ENCODE results near the gene FBXO21.
"Not testable (repeated sequence)": the region's sequence is repeated elsewhere in the genome, so short reads cannot be mapped to it uniquely, and the experiment has no call there.

Gene FBXO21, protein sequence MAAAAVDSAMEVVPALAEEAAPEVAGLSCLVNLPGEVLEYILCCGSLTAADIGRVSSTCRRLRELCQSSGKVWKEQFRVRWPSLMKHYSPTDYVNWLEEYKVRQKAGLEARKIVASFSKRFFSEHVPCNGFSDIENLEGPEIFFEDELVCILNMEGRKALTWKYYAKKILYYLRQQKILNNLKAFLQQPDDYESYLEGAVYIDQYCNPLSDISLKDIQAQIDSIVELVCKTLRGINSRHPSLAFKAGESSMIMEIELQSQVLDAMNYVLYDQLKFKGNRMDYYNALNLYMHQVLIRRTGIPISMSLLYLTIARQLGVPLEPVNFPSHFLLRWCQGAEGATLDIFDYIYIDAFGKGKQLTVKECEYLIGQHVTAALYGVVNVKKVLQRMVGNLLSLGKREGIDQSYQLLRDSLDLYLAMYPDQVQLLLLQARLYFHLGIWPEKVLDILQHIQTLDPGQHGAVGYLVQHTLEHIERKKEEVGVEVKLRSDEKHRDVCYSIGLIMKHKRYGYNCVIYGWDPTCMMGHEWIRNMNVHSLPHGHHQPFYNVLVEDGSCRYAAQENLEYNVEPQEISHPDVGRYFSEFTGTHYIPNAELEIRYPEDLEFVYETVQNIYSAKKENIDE

DNA sequence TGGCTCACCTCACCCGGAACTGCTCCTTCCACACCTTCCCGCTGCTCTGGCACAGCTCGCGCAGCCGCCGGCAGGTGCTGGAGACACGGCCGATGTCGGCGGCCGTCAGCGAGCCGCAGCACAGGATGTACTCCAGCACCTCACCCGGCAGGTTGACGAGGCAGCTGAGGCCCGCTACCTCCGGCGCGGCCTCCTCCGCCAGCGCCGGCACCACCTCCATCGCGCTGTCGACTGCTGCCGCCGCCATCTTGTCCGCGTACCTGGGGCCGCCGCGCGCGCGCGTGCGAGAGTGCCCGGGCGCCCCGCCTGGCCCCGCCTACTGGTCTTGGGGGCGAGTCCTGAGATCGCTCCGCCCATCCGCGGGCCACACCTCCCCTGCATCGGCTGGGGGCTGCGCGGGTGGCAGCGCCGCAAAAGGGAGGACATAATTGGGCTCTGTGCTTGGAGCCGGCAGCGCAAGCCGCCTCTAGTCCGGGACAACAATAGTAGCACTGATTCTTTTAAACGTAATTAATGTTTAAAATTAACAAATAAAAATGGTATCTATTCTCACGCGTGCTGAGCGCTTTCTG lies at the start of gene FBXO21:
Gene FBXO21, minus strand, starts transcription at position 261 of the 572 bp plus-strand sequence. Its CDS starts 14 bp downstream, at position 247.
- DNase-seq, result peak; percentile 93

DNA sequence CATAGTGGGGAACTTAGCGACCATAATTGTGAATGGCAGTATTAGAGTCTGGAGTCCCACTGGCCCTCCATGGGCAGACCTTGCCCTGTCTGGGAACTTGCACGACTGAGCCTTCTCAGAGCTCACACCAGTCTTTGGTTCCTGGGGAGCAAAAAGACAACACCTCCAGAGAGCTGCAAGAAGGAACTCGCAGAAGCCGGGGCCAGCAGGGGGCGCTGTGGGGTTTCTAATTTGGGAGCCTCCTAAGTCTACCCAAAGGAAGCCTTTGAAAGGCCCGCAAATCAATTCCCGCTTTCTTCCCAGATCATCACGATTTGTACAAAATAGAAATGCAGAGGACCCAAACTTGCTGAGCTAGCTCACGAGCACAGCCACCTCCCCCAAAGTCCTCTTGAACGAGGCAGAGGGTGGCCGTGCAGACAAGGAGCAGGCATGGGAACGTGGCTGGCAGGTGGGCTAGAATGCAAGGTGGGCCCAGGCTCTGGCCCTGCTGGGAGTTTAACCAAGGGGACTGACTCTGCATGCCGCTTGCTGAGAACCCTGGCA lies 46.3 kb upstream of the FBXO21 start:
- DNase-seq, result peak; percentile 81

- no peak for DNase-seq
Observed at GRCh38 chr12:117235261-117235660, 45.0 kb upstream of the FBXO21 start.

GRCh38 chr12:117234441-117234840 lies 44.2 kb upstream of the FBXO21 start:
- no peak for DNase-seq

DNA sequence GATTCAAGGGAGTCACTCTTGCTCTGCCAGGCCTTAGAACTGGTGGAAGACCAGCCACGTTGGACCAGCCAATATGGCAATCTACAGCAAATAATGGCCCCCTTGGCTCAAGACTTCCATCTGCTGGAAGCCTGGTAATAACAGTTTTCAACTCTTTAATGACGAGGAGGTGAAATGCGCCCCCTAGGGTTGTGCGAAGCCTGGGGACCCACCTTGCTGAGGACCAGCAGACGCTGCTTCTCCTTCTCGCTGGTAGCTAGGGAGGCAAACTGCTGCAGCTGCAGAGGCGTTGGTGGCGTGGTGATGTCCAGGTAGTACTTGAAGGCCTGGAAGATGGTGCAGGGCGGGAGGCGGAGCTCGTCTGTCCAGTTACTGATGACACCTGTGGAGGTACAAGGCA lies 41.5 kb upstream of the FBXO21 start:
- no peak for DNase-seq

DNA sequence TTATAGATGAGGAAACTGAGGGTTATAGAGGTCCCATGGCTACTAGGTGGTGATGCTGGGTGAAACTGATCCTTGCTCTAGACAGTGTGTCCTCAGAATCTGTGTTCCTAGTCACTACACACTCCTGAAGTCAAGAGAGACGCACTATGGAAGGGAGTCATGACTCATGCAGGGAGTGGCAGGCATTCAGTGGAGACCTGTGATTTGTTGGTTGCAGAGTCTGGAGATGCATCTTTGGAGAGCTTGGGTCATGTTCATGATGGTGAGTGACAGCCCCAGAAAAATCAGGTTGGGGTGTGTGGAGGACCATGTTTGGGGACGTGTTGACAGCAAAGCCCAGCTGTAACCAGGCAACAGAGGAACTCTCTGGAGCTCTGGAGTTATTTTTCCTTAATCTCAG lies 38.0 kb upstream of the FBXO21 start:
- no peak for DNase-seq

GRCh38 chr12:117227000-117227653 lies 36.9 kb upstream of the FBXO21 start:
- no peak for DNase-seq

GRCh38 chr12:117226505-117226904 lies 36.2 kb upstream of the FBXO21 start:
- no peak for DNase-seq

- no peak for DNase-seq
Observed at GRCh38 chr12:117225179-117225578, 34.9 kb upstream of the FBXO21 start.

- not testable (repeated sequence) for DNase-seq
Observed at GRCh38 chr12:117220947-117221346, 30.7 kb upstream of the FBXO21 start.

- DNase-seq, result no peak
Observed at GRCh38 chr12:117218149-117218548, 27.9 kb upstream of the FBXO21 start.

DNA sequence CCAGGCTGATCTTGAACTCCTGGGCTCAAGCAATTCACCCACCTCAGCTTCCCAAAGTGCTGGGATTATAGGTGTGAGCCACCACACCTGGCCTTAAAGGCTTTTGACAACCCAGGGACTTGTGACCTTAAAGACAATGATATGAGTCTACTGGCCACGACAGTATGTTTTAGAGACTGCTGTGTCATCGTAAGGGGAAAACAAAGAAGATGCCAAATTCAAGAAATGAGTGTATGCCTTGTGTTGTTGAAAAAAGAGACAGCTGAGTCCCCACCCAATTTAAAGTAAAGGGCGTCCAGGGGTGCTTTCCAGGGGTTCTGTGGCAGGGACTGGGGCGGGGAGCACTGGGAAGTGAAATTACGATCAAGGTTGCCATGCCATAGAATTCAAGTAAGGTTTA lies 26.4 kb upstream of the FBXO21 start:
- no peak for DNase-seq

DNA sequence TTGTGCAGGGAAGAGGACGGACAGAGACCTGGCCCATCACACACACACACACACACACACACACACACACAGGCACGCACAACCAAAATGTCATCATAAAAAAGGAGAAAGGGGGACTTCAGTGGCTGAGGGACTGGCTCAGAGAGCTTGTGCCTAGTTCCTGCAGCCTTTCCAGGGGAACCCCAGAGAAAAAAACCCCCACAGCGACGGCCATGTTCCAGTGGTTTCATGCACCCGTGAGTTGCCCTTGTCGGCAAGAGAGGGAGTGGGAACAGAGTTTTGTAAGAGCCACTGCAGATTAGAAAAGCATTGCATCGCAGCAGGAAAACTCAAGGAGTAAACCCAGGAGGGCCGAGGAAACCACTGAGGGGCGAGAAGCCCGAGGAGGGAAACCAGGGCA lies 24.5 kb upstream of the FBXO21 start:
- no peak for DNase-seq

GRCh38 chr12:117213295-117213808 lies 23.1 kb upstream of the FBXO21 start:
- no peak for DNase-seq

DNA sequence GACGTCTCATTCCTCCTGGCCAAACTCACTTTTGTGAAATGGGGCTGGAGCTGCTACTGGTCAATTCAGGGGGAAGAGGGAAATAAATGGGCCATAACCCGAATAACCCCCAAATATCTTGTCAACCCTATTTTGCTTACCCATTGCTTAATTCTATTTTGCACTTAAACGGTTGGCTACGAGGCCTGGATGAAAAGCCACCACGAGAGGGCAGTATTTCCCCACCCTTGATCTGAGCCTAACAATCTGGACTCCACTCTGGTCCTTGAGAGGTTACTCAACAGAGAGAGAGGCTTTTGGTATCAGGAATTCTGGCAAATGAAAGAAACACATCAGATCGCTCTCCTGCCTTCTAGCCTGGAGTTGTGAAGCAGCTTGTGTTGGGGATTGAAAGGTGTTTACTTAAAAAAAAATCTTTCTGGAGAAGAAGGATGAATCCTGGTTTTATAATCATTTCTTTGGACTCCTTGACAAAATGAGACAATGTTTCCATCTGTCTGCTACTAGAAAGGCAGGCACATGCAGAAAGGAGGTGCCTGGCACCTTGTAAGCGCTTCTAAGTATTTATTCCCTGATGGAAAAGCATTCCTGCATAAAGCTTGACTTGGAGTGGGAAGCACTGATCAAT lies 22.4 kb upstream of the FBXO21 start:
- peak; percentile 82 for DNase-seq

- DNase-seq, result no peak
Observed at GRCh38 chr12:117210266-117210918, 20.1 kb upstream of the FBXO21 start.

GRCh38 chr12:117209626-117210025 lies 19.4 kb upstream of the FBXO21 start:
- DNase-seq, result no peak

DNA sequence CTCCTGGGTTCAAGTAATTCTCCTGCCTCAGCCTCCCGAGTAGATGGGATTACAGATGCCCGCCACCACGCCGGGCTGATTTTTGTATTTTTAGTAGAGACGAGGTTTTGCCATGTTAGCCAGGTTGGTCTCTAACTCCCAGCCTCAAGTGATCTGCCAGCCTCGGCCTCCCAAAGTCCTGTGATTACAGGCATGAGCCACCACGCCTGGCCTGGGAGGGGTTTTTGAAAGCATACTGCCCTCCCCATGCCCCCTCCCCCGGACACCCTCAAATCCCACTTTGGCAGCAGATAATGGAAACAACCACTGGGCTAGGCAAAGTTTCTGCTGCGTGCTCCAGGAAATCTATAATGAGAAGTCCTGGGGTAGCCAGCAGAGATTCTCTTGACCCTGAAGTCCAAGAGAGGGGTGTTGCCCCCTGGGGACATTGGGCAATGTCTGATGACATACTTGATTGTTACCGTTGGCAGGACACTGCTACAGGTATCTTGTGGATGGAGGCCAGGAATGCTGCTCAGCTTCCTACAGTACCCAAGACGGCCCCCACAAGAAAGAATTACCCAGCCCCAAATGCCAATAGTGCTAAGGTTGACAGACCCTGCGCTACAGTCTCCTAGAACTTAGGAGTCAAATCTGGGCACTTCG lies 18.7 kb upstream of the FBXO21 start:
- no peak for DNase-seq

GRCh38 chr12:117208206-117208605 lies 17.9 kb upstream of the FBXO21 start:
- no peak for DNase-seq

DNA sequence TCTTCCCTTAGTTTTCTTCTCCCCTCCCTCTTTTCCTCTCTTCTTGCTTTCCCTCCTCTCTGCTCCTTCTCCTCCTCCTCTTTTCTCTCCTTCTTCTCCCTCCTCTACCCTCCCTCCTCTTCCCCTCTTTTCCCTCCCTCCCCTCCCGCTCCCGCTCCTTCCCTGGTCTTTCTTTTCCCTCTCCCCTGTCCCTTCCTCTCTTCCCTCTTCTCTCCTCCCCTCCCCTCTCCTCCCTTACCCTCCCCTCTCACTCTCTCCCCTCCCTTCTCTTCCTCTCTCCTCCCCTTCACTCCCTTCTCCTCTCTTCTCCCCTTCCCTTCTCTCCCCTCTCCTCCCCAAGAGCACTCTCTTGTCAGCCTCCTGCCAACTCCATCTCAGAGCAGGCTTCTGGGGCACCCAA lies 17.4 kb upstream of the FBXO21 start:
- DNase-seq, result no peak

- DNase-seq, result no peak
Observed at GRCh38 chr12:117202556-117202955, 12.3 kb upstream of the FBXO21 start.

DNA sequence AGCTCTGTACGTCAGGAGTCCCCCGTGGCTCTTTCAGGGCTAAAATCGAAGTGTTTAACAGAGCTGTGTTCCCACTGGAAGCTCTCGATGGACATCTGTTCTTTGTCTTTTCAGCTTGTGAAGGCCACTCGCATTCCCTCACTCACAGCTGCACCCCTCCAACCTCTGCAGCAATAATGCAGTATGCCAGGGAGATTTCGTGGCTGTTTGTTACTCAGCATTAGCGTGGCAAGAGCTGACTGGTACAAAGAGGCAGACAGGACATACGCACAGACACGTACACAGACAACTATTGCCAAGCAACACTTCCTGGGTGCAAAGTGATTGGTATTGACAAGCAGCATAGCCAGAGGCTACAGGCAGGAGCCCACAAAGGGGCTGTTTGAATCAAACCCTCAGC lies 11.8 kb upstream of the FBXO21 start:
- no peak for DNase-seq

All from NCI-H2107 (cell line).